ENCODE measurements around the gene RMDN2.

Gene RMDN2

DNA sequence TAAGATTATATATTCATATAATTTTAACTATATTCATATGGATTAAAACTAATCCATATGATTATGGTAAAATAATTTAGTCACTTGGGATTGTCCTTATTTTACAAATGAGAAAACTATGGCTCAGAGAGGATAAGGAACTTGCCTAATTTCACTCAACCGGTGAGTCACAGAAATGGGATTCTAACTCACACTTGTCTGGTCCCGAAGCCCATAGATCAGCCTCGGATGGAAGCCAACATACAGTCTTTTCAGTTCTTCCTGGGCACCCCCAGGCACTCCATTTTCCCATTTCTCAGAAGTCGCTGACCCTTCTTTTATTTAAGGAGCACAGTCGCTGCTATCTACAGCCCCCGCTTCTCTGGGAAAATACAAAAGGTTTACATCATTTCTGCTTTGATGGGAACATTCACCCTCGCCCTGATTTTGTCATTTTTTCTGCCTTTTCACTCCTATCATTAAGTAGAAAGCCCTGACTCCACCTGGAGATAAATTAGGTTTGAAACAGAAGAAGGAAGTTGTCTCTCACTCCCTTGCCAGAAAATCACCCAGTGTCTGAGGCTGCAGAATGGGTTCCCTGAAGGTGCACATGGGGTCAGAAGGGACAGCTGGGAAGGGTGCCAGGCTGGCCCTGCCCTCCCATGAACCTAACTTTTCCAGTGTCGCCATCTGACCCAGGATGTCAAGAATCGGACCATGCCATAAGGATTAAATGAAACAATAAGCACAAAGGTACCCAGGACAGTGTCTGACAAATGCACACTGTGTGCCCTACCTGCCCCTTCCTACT is 114.2 kb downstream of the RMDN2 start:
- no peak for DNase-seq (ENCODE audit: low read depth in 2 of 2)

DNA sequence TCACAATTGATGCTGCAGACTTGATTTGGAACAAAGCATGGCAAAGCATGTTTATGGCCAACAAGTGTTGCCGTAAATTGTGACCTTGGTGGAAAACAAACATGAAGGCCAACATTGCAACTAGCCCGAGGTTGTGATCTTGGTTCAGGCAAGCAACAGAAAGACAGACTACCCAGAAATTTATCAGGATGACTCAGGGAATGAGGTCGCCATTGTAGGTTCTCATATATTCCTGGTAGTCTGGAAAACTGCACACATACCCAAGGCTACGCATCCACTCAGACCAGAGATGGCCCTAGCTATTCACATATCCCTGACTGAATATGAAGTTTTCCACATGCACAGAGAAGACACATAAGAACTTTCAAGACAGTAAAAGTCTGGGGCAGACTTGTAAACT is 120.7 kb downstream of the RMDN2 start:
- DNase-seq (ENCODE audit: low read depth in 2 of 2), result no peak

DNA sequence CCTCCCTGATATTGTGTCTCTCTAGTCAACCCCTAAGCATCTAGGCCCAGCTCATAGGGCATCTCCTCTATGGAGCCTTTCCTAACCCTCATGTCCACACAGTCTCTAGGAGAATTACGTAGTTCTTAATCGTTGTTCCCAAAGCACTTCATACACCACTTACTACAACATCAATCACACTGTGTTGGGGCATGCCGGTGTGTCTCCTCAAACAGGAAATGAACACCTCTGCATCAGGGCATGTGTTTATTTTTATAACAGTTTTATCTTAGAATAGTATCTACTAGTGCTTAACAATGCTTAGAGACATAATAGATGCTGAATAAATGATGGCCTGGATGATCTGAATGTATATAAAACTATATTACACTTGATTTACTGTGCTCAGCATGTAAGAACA is 131.1 kb downstream of the RMDN2 start:
- no peak for DNase-seq (ENCODE audit: low read depth in 2 of 2)

DNA sequence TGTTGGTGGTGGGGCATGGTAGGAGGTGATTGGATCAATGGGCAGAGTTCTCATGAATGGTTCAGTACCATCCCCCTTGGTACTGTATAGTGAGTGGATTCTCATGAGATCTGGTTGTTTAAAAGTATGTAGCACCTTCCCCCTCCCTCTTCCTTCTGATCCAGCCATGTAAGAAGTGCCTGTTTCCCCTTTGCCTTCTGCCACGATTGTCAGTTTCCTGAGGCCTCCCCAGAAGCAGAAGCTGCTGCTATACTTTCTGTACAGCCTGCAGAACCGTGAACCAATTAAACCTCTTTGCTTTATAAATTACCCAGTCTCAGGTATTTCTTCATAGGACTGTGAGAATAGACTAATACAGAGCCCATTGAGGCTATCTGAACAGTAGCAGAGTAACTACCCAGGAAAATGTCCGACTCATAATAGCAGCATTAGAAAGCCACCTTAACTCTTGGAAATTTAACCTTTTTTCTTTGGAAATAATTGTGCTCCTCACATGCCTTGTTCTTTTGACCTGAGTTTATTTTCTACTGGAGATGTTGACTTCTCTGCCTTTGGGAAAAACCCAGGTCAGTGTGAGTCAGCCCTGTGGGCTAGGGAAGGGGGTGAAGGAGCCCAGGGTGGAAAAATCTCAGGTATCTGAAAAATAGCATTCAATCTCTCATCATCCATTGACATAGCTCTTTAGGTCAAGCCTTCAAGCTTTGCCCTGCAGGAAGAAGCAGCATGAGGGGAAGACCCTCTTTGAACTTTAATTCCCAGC is 132.7 kb downstream of the RMDN2 start:
- no peak for DNase-seq (ENCODE audit: low read depth in 2 of 2)

DNA sequence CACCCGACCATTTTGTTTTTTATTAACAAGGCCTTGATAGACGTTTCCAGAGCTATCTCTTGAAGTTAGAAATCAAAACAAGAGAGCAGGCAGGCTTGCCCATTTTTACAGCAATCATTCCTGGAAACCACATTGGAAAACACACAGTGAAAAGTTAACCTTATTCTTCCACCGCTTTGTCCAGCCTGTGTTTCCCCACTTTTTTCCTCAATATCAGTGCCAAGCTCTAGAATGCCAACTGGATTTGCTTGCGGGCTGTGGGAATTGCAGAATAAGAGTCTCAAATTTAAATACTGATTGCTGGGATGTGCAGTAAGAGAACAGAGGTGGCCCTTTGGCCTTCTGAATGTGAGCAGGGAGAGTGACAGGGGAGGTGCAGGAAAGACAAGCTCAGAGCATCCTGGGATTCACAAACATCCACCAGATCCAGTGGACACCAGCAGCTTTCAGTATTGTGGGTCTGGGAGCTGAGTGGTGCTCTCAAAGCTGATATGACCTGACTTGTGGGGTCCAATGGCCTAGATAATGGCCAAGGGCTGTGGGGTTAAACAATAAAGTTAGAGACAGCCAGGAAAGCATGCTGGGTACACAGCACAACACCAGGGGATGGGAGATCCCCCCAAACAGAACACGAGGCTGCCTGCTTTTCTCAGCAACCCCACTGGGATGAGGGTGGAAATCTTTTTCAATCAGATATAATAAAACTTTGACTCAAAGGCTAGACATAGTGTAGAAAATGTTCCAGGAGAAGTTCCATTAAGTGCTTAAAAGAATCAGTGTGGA is 135.3 kb downstream of the RMDN2 start:
- no peak for DNase-seq (ENCODE audit: low read depth in 2 of 2)

DNA sequence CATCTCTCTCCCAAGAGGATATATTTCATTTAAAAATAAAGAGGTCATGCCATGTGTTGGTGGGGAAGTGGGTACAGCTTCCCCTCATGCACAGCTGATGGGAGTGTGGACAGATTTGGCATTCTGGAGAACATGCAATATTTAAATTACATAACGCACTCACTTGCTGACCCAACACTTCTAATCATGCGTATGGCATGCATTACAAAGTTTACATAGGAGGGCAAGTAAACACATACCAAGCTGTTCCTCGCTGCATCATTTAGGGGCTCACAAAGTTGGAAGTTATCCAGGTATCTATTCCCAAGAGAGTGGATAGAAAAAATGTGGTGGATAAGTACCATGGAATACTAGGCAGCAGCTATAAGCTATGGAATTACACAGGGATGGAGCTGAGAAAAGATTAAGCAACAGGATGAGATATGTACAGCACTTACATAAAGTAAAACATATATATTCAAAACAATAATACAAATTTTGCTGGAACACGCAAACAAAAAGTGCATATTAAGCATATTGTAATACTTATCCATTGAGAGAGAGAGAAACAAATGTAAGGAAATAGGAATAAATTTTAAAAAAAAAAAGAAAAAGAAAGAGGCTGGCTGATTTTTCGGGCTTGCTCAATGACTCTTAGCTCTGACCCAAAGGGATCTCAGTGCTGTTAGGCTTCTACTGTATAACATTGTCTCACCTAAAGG is 139.9 kb downstream of the RMDN2 start:
- no peak for DNase-seq (ENCODE audit: low read depth in 2 of 2)

DNA sequence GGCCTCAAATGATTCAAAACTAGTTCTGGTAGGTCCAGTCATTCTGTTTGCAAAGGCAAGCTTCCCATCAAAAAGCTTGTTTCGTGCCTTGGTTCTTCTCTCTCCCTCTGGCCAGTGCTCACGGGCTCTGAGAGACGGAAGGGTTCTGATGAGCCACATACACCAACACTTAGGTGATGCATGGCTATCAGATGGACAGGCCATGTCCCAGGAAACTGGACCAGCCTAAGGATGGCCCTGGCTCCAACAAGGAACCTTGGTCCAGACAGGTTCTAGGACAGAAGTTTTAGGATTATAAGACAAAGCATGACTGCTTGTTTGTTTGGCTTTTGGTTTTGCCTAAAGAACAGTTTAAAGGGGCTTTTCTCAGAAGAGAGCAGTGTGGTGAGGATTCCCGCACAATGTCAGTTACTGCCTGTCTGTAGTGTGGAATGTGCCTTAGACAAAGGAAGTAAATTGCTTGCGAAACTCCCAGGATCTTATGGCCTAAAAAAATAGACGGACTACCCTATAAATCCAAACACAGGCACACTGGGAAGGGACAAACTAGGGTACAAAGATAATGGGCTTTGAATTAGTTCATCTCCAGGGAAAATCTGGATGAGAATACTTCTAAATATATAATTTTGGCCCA is 140.5 kb downstream of the RMDN2 start:
- DNase-seq (ENCODE audit: low read depth in 2 of 2), result no peak

DNA sequence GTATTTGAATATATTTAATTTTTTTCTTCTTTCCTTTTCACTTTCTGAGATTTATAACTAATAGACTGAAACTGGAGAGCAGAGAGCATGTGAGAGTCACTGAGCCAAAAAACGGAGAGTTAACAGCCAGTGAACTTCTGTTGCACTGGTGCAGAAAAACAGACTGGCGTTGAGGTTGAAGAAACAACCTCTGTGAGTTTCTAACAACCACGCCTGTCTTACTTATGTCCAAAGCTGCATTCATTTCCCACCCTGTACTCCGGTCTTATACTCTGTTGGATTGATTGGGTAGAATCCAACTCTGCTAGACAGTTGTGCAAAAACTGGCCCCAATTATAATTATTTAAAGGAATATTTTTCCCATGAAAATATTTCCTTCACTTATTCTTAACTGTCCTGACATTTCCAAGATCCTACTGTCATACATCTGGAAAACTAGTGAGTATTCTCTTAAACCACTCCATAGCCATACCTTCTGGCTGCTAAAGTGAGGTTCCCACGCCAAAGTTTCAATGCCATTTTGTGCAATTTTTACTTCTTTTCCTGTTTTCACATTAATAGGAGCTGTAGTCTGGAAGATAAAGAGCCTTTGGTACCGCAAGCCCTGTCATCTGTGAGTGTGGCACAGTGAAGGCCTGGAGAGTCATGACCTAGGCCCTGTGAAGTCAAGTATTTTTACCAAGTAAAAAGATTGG is 141.5 kb downstream of the RMDN2 start:
- DNase-seq (ENCODE audit: low read depth in 2 of 2), result no peak
